NCI-H2029 (cell line): ENCODE results near the gene GGT6.

Source experiments
- DNase-seq: peaks from one replicate; lab custom pipeline; 2025; lab: John Stamatoyannopoulos, UW

Gene GGT6

GRCh38 chr17:4522661-4523060, 37.7 kb downstream of the GGT6 start:
- no peak for DNase-seq

DNA sequence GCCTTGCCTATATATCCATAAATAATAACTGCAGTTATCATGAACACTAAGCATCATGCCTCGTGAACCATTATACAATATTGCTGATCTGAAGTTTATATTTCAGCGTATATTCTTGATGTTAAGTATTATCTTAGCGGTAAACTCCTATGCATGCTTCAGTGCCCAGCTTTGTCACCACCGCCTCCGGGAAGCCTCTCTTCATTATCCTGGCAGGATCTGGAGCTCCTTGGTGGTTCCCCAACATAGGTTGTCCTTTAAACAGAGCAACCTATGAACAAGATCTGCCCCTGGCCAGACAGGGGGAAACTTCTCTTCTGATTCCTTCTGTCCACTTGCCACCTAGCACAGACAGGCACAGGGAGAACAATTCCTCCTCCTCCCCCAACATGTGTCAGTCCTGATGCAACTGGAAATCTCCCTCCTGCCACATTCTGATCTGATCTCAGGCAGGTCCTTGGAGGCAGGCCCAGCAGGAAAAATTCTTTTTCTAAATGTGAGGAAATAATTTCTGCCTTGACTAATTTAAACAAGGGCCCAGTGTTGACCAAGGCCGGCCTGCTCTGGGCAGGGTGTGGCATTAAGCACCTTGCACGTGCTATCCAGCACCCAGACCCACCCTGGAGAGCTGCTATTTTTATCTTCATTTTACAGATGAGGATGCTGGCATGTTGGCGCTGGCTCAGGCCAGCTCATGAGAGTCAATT, 39.3 kb downstream of the GGT6 start:
- DNase-seq: no peak

DNA sequence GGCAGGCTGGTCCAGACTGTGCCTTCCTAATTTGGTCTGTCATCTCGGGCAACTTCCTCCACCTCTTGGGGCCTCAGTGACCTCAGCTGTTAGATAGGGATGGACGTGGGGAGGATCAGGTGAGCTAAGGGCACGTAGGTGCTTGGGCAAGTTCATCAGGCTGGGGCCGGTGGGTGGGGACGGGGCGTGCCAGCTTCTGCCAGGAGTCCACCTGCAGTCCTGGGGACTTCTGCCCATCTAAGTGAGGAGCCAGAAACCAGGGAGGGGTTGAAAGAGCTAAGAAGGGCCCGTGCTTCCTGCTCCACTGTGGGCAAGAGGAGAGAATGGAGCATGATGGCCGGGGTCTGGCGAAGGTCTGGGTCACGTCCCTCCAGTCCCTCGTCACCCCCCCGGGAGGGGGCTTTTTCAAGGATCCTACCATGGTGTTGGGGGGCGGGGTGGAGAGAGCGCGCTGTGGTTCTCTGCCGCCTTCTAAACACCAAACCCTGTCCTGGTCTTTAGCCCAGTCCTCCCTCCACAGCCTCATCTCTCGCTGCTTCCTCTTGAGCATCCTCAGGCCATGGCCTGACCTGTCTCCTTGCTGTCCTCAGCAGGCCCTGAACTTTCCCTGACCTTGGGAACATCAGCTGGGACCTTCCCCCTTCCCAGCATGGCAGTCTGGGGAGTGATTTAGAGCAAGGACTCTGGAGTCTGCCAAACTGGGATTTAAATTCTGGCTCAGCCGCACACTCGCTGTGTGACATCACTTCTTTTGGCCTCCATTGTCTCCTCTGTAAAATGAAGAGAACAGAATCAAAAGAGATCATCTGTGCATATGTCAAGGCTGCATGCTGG, 40.1 kb downstream of the GGT6 start:
- DNase-seq: no peak

GRCh38 chr17:4519361-4519788, 41.0 kb downstream of the GGT6 start:
- DNase-seq: no peak

- DNase-seq: no peak
Observed at GRCh38 chr17:4518901-4519300, 41.5 kb downstream of the GGT6 start.

DNA sequence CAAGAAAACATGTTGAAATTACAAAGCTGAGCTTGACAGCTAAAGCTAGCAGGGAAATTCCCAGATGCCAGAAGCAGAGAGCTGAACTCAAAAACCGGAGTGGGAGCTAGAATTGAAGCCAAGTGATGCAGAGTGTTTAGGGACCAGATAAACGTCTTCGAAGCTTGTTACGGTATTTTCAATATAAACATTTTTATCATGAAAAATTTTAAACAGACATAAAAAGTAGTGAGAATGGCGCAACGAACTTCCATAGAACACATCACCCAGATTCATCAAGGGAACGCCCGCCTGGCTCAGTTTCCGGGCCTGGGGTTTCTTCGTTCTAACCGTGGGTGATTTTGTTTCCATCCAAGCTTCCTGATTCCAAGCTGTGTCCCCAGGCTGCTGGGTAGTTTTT, 43.6 kb downstream of the GGT6 start:
- DNase-seq: no peak

- DNase-seq: no peak
Observed at GRCh38 chr17:4515501-4515900, 44.9 kb downstream of the GGT6 start.

GRCh38 chr17:4514779-4515178, 45.6 kb downstream of the GGT6 start:
- no peak for DNase-seq

DNA sequence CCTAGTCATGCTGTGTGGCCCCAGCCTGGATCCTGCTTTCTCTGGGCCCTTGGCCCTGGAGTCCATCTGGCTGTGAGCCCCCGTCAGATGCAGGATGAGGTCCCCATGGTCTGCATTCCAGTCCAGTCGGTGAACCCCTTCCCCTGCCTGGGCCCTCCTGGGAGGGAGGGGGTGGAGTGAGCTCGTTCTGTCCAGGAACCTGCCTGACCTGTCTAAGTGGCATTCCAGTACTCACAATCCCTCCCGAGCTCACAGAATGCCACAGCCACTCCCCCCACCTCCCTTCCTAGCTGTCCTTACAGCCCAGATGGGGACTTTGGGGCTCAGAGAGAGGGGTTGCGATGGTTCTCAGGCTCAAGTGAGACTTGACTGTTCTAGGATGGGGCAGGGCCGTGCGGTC, 46.2 kb downstream of the GGT6 start:
- DNase-seq: no peak

GRCh38 chr17:4513113-4514032, 47.0 kb downstream of the GGT6 start:
- no peak for DNase-seq

GRCh38 chr17:4512156-4513112, 47.9 kb downstream of the GGT6 start:
- DNase-seq: no peak

GRCh38 chr17:4511199-4511932, 49.0 kb downstream of the GGT6 start:
- no peak for DNase-seq

- DNase-seq: no peak
Observed at GRCh38 chr17:4510618-4510941, 49.8 kb downstream of the GGT6 start.

GRCh38 chr17:4509923-4510617, 50.3 kb downstream of the GGT6 start:
- no peak for DNase-seq

DNA sequence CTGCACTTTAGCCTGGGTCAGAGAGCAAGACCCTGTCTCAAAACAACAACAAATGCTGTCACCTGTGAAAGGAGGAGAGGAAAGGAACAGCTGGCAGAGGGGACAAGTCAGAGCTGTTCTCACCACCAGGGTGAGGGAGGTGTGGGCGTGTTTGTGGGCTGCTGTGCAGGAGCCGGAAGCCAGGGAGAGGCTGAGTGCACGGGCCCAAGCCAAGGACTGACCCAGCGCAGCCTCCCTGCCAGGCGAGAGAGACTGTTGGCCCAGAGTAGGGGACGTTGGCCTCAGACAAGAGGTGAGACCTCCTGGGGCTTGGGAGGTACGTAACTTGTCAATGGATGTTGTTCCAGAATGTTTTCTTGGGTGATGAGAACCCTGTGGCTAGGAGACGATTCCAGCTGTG, 51.0 kb downstream of the GGT6 start:
- no peak for DNase-seq

GRCh38 chr17:4508207-4508606, 52.2 kb downstream of the GGT6 start:
- DNase-seq: no peak

GRCh38 chr17:4507361-4508111, 52.8 kb downstream of the GGT6 start:
- no peak for DNase-seq
